ENCODE data around the gene TCF7L2.

DNA sequence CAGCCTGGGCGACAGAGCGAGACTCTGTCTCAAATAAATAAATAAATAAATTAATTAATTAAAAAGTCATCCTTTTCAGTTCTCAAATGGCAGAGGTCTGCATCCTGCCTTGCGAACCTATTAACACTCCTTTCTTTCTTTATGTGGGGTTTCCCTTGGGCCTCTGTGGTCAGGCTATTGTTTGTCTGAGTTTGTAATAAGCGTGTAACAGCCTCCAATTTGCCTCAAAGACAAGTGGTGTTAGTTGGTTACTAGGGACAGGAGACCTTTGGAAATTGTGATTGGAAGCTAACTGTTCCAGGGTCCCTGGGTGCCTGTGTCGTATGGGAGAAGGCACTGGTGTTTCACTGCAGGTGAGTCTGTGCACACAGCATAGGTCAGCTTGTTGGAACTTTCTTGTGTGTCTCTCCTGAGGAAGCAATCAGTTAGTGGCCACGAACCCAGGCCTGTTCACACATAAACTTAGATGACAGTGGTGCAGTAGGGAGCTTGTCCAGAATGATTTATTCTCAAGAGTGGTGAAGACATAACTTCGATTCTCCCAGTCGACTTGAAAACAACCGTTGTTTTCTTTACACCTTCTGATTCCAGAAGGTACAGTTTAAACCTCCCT is 33.5 kb downstream of the TCF7L2 start:
- TF ChIP-seq POLR2AphosphoS5 (IDR thresholded peaks at IDR 0.05; ENCODE audit: low read depth, low read length) (no peak), TAF1 (IDR thresholded peaks at IDR 0.05; ENCODE audit: borderline replicate concordance, low read depth, low read length) (no peak)

Data from GM12892 (cell line).